ENCODE data around the gene MGMT.

The MGMT gene

GRCh38 chr10:129683920-129684319 is 216.9 kb downstream of the MGMT start:
- H3K27ac ChIP-seq: no peak overlapping the region
- no peaks in the 10 kb centered on the region for H3K27me3 ChIP-seq
- peaks cover 0 to 22% (median 12%) of the 10 kb centered on the region in 11 experiments; a peak in 12 of 22 replicates for H3K36me3 ChIP-seq
- H3K9ac ChIP-seq: no peak overlapping the region
- no peak overlapping the region for H3K4me2 ChIP-seq
- H3K4me3 ChIP-seq: no peak overlapping the region
- no peak for TF ChIP-seq Cebpa-rat (IDR thresholded peaks at IDR 0.05)
- peaks cover 0 to 11% (median 8%) of the 10 kb centered on the region in 10 experiments; a peak in 8 of 20 replicates for H3K4me1 ChIP-seq
- no peaks in the 10 kb centered on the region for H4K20me1 ChIP-seq
- H3K9me3 ChIP-seq (replicated peaks in 1 of 11): peaks cover 3 to 18% (median 14%) of the 10 kb centered on the region in 11 experiments; a peak in 13 of 22 replicates

DNA sequence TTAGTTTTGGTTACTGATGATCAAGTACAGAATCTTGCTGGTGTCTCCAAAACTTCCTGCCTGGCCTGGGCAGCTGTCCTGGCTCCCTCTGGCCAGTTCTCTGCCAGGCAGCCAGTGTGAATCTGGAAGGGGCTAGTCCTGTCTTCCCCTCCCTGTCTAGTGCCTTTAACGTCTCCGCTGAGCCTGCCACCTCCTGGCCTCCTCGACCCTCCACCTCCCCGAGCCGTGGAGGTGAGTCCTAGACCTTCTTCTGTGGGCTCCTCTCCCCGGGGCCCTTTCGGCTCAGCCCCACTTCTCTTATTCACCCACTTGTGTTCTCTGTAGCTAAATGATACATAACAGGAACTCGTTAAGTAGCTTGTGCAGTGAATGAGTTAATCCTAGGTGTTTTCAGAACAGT is 218.2 kb downstream of the MGMT start:
- Histone ChIP-seq H3K9ac (no peak overlapping the region), H3K9me3 (replicated peaks in 1 of 11) (peaks cover 0 to 14% (median 8%) of the 10 kb centered on the region in 11 experiments; a peak in 10 of 22 replicates), H3K4me3 (no peak overlapping the region), H3K4me2 (no peak overlapping the region), H3K27me3 (no peaks in the 10 kb centered on the region), H4K20me1 (no peaks in the 10 kb centered on the region; a peak in 1 of 22 replicates), H3K36me3 (peaks cover 0 to 17% (median 10%) of the 10 kb centered on the region in 11 experiments; a peak in 11 of 22 replicates), H3K4me1 (peaks cover 0 to 11% (median 8%) of the 10 kb centered on the region in 10 experiments; a peak in 8 of 20 replicates), H3K27ac (no peak overlapping the region)
- no peak for TF ChIP-seq Cebpa-rat (IDR thresholded peaks at IDR 0.05)

DNA sequence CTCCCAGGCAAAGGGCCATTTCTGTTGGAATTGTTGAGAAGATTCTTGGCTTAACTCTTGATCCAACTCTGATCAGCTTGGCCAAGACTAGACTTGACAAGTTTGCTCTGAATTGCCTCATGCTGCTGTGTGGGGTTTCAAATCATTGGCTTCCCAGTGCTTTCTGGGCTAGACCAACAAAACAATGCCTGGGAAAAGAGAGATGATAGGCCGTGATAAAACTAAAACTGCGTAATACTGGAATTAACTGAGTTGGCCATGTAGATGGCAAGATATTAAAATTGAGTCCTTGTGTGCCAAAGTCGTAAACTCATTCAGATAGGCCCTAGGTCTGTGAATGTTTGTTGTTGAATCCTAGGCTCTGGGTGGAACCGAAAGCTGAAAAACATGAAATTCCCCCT is 222.6 kb downstream of the MGMT start:
- no peaks in the 10 kb centered on the region; a peak in 1 of 22 replicates for H3K36me3 ChIP-seq
- H3K9ac ChIP-seq: no peak overlapping the region
- peaks cover 0 to 16% (median 0%) of the 10 kb centered on the region in 11 experiments; a peak in 6 of 22 replicates for H4K20me1 ChIP-seq
- H3K4me3 ChIP-seq: no peak overlapping the region
- no peak overlapping the region for H3K4me2 ChIP-seq
- TF ChIP-seq Cebpa-rat (IDR thresholded peaks at IDR 0.05): no peak
- H3K27me3 ChIP-seq: no peaks in the 10 kb centered on the region
- H3K27ac ChIP-seq: no peak overlapping the region
- 0 out of 22 replicates have a peak, but pooled peaks cover 0 to 4% (median 0%) of the 10 kb centered on the region in 11 experiments for H3K9me3 ChIP-seq (replicated peaks in 1 of 11)
- no peaks in the 10 kb centered on the region for H3K4me1 ChIP-seq

DNA sequence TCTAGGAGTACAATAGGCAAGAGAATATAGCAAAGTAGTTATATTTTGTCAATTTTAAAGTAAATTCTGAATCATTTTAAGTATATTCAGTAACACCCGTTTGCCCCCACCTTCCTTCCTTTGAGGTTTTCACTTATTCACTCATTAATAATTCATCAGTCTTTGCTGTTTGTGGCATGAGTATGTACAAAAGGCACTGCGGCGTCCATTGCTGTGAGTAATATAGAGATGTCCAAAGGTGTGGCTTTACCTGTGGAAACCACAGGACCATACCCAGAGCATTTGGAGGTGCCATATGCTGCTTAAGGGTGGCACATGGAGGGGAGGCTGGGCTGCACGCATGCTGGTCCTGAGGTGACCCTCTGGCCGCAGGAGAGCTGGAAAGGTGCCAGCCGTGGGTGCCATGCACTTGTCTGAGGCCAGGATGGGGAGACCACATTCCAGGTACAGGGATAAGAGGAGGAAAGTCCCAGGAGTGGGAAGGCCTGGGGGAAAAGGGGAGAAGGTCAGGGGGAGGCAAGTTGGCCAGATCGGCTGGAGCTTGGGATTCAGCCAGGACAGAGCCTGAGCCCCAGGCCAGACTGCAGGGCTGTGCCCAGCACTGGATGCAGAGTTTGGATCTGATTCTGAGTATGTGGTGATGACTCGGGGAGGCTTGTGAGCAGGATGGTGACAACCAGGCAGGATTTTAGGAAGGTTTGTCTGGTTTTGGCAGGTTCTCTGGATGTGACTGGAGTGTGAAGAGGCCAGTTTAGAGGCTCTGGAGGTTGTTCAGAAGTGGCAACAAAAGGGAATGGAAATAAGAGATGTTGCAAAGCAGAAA is 223.4 kb downstream of the MGMT start:
- TF ChIP-seq Cebpa-rat (IDR thresholded peaks at IDR 0.05): no peak
- Histone ChIP-seq H3K27me3 (no peaks in the 10 kb centered on the region), H3K9me3 (replicated peaks in 1 of 11) (0 out of 22 replicates have a peak, but pooled peaks cover 0 to 4% (median 0%) of the 10 kb centered on the region in 11 experiments), H4K20me1 (peaks cover 0 to 16% (median 0%) of the 10 kb centered on the region in 11 experiments; a peak in 6 of 22 replicates), H3K4me2 (no peak overlapping the region), H3K4me1 (no peaks in the 10 kb centered on the region), H3K27ac (no peak overlapping the region), H3K4me3 (no peak overlapping the region), H3K36me3 (peaks cover 0 to under 1% (median 0%) of the 10 kb centered on the region in 11 experiments; a peak in 2 of 22 replicates), H3K9ac (no peak overlapping the region)

GRCh38 chr10:129692695-129693094 is 225.7 kb downstream of the MGMT start:
- Histone ChIP-seq H3K36me3 (peaks cover 0 to 21% (median 0%) of the 10 kb centered on the region in 11 experiments; a peak in 7 of 22 replicates), H3K4me2 (no peak overlapping the region), H3K27ac (no peak overlapping the region), H3K4me3 (no peak overlapping the region), H3K9me3 (replicated peaks in 1 of 11) (peaks cover 0 to 5% (median 0%) of the 10 kb centered on the region in 11 experiments; a peak in 1 of 22 replicates), H3K4me1 (peaks cover 0 to 9% (median 0%) of the 10 kb centered on the region in 10 experiments; a peak in 8 of 20 replicates), H3K27me3 (no peaks in the 10 kb centered on the region), H3K9ac (no peak overlapping the region), H4K20me1 (peaks cover 0 to 22% (median 0%) of the 10 kb centered on the region in 11 experiments; a peak in 7 of 22 replicates)
- no peak for TF ChIP-seq Cebpa-rat (IDR thresholded peaks at IDR 0.05)

- H3K27ac ChIP-seq: no peak overlapping the region
- H3K36me3 ChIP-seq: peaks cover 0 to 25% (median 0%) of the 10 kb centered on the region in 11 experiments; a peak in 7 of 22 replicates
- H3K9me3 ChIP-seq (replicated peaks in 1 of 11): peaks cover 0 to 5% (median 0%) of the 10 kb centered on the region in 11 experiments; a peak in 1 of 22 replicates
- TF ChIP-seq Cebpa-rat (IDR thresholded peaks at IDR 0.05): no peak
- H3K27me3 ChIP-seq: no peaks in the 10 kb centered on the region
- peaks cover 0 to 10% (median 0%) of the 10 kb centered on the region in 10 experiments; a peak in 8 of 20 replicates for H3K4me1 ChIP-seq
- no peak overlapping the region for H3K4me2 ChIP-seq
- no peak overlapping the region for H3K9ac ChIP-seq
- H4K20me1 ChIP-seq: peaks cover 0 to 25% (median 0%) of the 10 kb centered on the region in 11 experiments; a peak in 7 of 22 replicates
- no peak overlapping the region for H3K4me3 ChIP-seq
Observed at GRCh38 chr10:129693382-129693781, 226.3 kb downstream of the MGMT start.

GRCh38 chr10:129694184-129694583 is 227.1 kb downstream of the MGMT start:
- Histone ChIP-seq H3K9ac (no peak overlapping the region), H3K27me3 (no peaks in the 10 kb centered on the region), H3K27ac (no peak overlapping the region), H3K4me2 (no peak overlapping the region), H3K9me3 (replicated peaks in 1 of 11) (peaks cover 0 to 5% (median 0%) of the 10 kb centered on the region in 11 experiments; a peak in 1 of 22 replicates), H4K20me1 (peaks cover 0 to 25% (median 0%) of the 10 kb centered on the region in 11 experiments; a peak in 7 of 22 replicates), H3K4me1 (peaks cover 0 to 10% (median 0%) of the 10 kb centered on the region in 10 experiments; a peak in 8 of 20 replicates), H3K36me3 (peaks cover 0 to 25% (median 0%) of the 10 kb centered on the region in 11 experiments; a peak in 7 of 22 replicates), H3K4me3 (no peak overlapping the region)
- no peak for TF ChIP-seq Cebpa-rat (IDR thresholded peaks at IDR 0.05)

DNA sequence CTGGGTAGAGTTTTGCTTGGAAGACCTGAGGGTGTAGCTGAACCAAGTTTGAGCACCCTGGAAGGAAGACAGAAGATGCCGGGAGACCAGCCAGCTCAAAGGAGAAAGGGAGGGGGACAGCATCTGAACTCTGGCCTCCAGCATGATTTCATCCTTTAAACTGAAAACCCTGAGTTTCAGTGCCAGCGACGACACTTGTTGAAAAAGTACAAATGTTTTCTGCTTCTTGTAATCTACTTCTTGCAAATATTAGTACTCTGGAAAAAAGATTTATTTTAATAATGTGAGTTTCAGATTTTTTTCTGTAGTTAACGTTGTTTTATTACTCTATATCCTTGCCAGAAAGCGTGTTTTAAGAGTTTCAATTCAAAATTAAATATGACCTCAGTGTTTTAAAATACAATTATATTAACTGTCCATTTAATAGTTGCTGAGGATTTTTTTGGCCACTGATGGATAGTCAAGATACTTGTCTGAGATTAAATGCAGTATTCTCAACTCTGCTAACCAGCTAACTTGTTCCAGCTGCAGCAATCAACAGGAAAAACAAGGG is 227.7 kb downstream of the MGMT start:
- TF ChIP-seq Cebpa-rat (IDR thresholded peaks at IDR 0.05): no peak
- no peak overlapping the region for H3K27ac ChIP-seq
- peaks cover 0 to 5% (median 0%) of the 10 kb centered on the region in 11 experiments; a peak in 1 of 22 replicates for H3K9me3 ChIP-seq (replicated peaks in 1 of 11)
- H3K27me3 ChIP-seq: no peaks in the 10 kb centered on the region
- H3K4me1 ChIP-seq: peaks cover 0 to 10% (median 0%) of the 10 kb centered on the region in 10 experiments; a peak in 8 of 20 replicates
- H3K4me3 ChIP-seq: no peak overlapping the region
- H4K20me1 ChIP-seq: peaks cover 0 to 25% (median 0%) of the 10 kb centered on the region in 11 experiments; a peak in 7 of 22 replicates
- peaks cover 0 to 28% (median 0%) of the 10 kb centered on the region in 11 experiments; a peak in 8 of 22 replicates for H3K36me3 ChIP-seq
- no peak overlapping the region for H3K4me2 ChIP-seq
- H3K9ac ChIP-seq: no peak overlapping the region

Data from BLaER1 treated with 17β-estradiol and CSF1 and Interleukin-3, amounts not matched to agents 10 nM and 100 nM (cell line).